Fibroblast of peridontal ligament (primary cell): ENCODE results near the gene JAK1.
A peak's percentile ranks its signal among the peaks of the same experiment; 100 is the strongest.
"Not testable (repeated sequence)": the region's sequence is repeated elsewhere in the genome, so short reads cannot be mapped to it uniquely, and the experiment has no call there.

Source experiments
- DNase-seq: peaks from one replicate; pipeline ENCODE4 v3.0.0-alpha.2; 2010; ENCODE audit errors: extremely low read depth

The JAK1 gene

DNA sequence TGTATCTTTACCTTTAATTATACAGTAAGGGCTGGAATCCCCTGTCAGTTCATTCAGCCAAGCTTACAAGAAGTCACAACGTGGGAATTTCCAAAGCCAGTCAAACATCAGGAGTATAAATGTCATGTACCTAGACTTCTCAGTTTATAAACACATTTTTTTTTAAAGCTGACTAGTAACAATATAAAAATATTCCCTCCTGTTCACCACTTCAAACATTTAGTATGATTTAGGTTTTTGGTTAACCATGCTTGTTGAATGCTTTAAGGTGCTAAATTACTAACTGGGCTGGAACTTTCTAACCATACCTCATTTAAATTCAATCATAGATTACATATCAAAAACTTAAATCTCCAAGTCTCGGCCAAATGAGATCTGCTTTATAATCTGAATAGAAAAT is 44.0 kb downstream of the JAK1 start:
- DNase-seq = no peak

DNA sequence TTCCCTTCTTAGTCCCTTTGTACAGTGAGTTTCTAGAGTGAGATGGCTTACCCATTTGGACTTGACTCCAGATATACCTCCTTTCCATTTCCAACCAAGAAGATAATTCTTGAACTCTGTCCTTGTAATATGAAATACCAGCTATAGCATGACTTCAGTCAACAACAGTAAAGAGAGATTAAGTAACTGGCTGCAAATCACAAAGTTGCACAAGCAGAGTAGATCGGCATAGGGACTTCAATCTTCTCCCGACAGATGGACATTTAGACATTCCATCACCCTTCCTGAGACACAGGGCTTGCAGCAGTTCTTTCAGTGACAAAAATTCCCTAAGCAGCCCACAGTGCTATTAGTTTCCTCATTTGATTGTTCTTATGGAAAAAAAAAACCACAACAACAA is 44.6 kb downstream of the JAK1 start:
- DNase-seq = peak; percentile 24

DNA sequence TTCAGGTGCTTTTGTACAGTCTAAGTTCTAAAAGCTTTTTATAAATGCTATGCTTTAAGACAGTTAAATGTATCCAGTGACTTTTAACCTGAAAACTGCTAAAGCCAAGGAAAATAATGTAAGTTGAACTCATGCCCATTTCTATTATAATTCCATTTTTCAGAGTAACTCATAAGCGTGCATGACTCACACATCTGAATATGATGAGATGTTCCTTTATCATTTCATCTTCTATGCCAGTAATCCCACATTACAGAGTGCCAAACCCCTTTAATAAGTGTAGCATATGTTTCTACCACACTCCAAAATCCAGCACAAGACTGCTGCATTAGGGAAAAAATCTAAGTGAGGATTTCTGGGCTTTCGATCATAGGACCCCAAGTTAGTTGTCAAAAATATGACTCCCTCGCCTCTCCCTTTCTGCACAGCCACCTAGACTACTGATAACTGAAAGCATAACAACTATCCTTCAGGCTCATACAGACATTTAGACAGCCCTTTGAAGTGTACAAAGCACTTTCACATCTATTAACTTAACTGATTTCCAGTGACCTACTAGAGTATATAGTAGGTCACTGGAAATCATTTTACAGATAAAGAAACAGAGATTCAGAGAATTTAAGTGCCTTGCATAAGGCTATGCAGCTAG is 45.3 kb downstream of the JAK1 start:
- DNase-seq = peak; percentile 79

DNA sequence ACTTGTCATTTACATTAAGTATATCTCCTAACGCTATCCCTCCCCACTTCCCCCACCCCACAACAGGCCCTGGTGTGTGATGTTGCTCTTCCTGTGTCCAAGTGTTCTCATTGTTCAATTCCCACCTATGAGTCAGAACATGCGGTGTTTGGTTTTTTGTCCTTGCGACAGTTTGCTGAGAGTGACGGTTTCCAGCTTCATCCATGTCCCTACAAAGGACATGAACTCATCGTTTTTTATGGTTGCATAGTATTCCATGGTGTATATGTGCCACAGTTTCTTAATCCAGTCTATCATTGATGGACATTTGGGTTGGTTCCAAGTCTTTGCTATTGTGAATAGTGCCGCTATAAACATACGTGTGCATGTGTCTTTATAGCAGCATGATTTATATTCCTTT is 47.2 kb downstream of the JAK1 start:
- not testable (repeated sequence) for DNase-seq

DNA sequence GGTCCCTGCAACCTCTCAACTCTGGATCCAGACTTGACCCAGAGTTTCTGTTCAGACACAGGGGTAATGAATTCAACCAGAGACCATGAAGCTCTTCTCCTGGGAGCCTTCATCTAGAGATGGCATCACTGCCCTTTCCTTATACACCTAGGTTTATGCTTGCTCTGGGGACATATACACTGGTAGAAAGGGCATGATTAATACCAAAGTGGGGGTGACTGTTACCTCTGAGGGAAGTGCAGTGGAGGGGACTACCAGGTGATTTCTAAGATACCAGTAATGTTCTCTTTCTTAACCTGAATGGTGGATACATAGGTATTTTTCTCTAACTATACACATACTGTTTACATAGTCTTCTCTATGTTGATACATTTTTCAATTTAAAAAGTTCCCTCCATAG is 48.4 kb downstream of the JAK1 start:
- no peak for DNase-seq

DNA sequence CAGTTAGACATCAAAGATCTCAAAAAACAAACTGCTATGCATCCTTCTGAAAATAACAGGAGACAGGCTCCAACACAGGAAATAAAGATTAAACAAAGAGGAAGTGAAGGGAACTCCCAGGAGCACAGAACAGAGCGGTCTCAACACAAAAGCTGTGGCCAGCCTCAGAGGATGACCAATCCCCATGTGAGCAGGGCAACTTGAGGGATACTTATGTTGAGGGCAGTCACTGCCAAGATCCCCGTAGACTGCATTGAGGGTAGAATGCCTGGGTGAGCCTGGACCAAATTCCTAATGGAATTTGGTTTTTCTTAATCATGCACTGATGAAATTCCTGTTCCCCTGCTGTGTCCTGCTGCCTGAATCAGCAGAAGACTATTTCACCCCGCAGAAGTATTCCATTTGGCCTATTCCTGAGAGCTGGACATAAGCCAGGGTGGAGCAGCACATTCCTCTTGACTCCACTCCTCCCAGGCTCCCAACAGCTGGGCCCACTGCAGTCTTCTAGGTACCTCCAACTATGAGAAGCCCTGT is 49.0 kb downstream of the JAK1 start:
- DNase-seq = peak; percentile 99

DNA sequence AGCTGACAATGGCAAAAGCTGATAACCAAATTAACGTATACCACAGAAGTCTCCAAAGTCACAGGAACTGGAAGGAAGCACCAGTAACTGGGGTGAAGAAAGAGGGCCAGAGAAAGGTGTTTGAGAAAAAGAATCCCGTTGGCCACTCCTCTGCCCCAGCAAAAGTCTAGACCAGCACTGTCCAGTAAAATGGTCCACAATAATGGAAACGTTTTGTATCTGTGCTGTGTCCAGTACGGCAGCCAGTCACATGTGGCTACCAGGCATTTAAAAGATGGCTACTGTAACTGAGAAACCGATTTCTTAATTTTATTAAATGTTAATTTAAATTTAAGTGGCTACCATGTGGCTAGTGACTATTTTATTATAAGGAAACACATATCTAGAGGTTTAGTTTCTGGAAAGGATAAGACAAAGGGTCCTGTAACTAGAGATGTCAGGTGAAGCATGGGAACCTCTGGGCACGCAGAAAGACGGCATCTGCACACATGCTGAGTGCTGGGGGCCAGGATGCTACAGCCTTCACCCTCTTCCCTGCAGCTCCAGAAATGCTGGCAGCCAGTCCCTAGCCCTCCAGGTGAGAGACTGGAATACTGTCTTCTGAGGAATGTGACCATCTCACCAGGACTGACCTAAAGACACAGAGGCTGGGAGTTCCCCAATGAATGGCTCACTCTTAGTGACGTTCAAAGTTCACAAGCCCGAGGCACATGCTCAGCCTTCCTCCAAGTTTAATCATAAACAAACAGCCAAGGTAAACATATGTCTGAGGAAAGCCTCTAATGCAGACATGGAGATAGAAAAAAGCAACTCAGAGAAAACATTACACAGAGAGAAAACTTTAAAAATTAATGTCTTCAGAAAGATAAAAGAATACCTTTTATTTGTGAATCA is 50.7 kb downstream of the JAK1 start:
- DNase-seq = no peak

DNA sequence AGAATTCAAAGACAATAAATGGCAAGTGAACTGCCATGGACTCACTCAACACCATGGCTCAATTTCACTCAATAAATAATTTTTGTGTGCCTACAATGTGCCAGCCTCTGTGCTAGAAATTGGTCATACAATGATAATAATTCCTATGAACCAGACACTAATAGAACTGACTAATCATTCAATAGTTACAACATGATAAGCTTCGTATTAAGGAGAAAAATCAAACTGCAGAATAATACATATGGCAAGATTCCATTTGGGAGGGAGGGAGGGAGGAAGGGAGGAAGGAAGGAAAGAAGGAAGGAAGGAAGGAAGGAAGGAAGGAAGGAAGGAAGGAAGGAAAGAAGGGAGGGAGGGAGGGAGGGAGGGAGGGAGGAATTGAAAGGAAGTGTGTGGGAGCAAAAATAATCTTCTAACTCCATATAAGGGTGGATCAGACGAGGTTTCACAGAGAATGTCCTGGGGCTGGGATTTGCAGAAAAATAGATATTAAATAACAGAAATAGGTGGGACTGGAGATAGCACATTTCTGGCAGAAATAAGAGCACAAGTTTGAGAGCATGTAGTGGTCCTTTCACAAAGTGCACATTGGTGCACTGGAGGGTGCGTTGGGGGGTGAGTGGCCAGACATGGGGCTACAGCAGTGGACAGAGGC is 52.9 kb downstream of the JAK1 start:
- no peak for DNase-seq

DNA sequence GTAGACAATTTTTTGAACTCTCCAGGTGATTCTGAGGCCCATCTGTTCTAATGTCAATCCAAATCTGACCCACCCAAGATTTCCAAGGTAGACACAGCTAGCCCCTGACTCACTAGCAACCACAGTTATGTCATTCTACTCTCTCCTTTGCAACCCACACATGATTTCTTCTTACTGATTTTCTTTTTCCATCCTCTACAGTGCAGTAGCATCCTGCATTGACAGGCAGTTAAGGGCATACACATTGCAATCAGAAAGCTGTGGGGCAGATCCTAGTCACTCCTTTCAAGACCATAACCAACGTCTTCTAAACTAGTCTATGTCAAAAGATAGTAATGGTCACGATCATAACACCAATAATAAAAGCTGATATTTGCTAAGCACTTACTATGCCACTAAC is 54.2 kb downstream of the JAK1 start:
- no peak for DNase-seq

DNA sequence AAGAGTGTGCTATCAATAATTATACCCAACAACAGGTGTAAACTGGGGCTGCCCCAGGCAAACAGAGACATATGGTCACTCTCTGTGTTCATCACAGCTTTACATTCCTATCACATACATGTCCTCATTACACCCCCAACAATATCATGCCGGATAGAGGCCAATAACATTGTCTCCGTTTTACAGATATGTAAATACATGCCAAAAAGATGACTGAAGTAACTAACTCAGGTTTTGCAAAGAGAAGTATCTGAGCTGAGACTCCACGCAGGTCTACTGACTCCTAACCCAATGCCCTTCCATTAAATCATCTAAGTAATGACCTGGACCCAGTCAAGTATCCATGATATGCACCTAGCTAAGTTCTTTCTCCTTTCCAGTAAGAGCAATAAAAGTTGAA is 55.0 kb downstream of the JAK1 start:
- DNase-seq = no peak

DNA sequence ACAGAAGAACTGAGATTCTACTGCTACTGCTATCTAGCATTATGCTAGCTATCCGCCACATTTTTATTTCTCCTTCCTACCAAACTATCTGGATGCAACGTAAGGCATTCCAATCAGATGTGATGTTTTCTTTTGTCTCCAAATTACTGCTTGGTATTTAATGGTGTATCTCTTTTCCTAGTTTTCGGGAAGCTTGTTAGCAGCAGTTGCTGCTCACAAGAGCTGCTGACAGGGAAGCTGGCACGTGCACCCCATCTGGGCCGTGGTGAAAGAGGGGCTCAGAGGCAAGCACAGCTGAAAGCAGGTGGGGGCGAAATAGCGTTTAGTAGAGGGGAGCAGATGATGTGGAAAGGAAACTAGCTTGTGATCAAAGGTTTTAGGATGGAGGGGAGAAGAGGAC is 57.3 kb downstream of the JAK1 start:
- no peak for DNase-seq

DNA sequence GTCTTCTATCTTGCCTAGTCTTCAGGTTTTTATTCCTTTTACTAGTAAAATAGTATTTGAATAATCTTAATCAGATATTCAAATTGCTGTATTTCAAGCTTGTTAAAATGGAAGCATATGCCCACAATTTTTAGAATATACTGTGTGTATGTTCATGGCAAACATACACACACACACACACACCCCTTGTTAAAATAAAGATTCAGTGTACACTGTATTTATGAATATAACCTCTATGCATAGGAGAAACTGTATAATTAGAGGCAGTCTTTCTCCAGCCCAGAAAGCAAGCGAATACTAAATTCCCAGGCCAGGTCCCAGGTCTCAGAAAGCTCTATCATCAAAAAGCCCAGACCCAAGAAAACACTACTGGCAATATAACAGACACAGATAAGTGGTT is 57.8 kb downstream of the JAK1 start:
- no peak for DNase-seq

DNA sequence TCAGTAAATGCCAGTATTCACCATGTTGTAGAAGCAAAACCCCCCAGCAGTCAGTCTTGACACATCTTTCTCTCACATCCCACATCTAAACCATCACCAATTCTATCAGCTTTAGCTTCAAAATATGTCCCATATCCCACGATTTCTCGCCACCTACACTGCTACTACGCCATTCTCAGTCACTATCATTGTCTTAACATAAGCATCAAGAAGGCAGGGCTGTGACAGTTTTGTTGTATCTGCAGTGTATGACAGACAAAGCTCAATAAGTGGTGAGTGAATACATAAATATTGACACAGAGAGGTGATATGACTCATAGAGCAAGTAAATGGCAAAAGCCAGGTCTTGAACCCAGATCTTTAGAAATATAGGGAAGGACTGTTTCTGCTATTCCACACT is 59.9 kb downstream of the JAK1 start:
- DNase-seq = no peak

DNA sequence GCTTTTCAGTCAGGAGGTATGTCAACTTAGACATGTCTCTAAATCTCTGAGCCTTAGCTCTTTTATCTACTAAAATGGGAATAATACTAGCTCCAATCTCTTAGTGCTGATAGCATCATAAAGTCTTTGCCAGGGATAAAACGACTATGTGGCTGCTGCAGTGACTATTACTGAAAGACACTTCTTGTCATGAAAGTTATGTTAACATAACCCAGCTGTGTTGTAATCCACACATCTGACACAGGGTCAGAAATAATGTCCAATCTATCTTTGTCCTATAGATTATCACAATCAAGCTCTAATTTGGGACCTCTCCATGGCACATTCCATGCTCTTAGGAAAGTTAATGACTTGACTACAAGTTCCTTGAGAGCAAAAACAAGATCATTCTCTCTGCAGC is 62.8 kb downstream of the JAK1 start:
- no peak for DNase-seq

DNA sequence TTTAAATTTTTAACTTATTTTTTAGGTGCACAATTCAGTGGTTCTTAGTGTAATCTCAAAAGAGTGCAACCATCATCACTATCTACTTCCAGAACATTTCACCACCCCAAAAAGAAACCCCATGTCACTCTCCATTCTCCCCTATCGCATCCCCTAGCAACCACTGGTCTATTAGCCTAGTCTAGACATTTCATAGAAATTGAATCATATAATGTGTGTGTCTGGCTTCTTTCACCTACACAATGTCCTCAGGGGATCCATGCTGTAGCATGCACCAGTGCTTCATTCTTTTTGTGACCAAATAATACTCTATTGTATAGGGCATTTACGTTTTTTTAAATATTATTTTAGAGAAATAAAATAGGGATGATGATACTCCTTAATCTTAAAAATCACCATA is 64.7 kb downstream of the JAK1 start:
- no peak for DNase-seq

DNA sequence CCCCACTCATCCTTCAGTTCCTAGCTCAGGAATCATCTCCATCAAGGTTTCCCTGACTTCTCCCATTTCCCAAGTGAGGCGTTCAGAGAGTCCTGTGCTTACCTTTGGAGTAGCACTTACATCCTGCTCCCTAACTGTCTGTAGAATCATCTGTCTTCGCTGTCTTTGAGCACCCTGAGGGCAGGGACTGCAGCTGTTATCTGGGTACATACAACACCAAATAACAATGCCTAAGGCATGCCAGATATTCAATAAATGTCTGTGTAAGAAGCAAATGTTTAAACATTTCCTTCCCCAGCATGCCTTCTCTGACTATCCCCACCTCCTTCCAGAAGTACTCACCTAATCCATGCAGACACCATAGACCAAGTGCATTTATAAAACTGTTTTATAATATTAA is 65.4 kb downstream of the JAK1 start:
- no peak for DNase-seq

DNA sequence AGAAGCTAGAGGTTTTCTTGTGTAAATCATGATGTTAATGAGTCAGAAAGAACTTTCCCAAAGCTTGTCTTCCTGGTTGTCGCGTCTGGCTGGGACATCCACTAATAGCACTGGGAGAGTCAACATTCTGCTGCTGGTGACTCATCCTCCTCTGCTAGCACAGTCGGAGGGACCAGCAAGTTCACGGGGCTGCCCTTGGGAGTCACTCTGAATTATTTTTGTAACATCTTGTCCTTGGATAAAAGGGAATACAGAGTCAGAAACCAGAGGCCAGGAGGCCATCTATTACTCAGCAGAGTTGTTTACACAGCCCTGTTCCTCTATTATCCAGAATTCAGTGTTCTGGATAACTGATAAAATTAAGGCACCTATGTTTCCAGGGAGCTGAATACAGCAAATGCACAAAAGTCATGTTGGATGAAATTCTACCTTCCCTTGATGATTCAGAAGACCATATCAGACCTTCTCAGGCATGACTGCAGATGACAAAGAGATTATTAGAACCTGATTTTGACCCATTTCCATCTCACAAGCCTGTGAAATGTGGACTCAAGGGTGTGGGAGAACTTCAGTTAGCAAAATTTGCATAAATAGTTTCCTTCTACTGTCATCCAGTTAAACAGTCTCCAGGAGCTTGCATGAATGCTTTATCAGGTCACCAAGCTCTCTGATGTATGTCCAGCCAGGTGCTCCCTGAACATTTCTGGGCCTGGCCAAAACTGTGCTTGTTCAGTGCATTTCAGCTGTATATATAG is 68.1 kb downstream of the JAK1 start:
- DNase-seq = peak; percentile 71

DNA sequence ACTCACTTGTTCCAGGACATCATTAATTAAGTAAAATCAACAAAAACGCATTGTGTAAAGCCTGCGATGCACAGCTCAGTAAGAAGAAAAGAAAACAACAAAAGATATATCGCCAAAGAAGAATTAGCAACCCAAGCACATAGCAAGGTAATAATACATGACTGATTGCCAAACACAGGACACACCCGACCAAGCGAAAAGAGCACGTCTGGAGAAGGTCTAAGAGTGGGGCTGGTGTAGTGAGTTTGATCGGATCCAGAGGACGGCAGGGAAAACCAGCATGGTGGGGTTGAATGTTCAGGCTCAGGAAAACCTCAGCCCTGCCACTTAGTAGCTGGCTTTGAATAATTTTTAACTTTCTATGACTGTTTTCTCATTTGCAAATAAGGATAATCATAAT is 69.8 kb downstream of the JAK1 start:
- no peak for DNase-seq

DNA sequence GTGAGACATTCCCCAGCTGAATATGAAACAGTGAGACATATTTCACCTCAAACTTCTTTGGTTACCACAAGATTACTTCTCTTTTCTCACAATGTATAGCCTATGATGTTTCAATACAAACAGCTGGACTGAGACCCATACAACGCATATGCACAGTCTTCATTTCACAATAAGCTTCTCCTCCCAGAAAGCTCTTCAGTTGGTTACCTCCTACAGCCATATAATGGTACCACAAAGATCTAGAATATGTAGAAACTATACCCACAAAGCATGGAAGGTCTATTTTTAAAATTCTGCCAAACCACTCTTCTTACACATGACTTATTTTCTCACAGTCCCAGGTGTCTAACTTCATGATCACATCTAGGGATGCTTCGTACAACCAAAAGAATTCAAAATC is 70.8 kb downstream of the JAK1 start:
- DNase-seq = no peak

DNA sequence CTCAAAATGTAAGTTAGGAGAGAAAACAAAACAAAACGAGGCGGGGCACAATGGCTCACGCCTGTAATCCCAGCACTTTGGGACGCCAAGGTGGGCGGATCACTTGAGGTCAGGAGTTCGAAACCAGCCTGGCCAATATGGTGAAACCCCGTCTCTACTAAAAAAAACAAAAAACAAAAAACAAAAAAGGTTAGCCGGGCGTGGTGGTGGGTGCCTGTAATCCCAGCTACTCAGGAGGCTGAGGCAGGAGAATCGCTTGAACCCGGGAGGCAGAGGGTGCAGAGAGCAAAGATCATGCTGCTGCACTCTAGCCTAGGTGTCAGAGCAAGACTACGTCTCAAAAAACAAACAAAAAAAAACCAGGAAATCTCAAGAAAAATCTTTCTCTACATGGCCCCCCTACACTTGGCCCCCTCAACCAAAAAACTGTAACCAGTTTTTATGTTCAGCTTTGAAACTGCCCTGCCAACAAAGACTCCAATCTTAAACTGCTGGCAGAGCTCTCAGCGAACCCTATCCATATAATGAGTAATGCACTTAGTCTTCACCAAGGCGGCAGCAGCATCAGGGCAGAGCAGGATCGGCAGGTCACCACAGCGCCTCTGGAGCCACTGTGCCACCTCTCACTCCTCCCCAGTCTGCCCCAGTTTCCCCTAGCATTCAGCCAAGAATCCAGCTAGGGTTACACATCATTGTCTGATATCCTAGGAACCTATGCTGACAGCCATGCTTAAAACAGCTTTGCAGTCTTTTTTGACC is 71.7 kb downstream of the JAK1 start:
- no peak for DNase-seq

DNA sequence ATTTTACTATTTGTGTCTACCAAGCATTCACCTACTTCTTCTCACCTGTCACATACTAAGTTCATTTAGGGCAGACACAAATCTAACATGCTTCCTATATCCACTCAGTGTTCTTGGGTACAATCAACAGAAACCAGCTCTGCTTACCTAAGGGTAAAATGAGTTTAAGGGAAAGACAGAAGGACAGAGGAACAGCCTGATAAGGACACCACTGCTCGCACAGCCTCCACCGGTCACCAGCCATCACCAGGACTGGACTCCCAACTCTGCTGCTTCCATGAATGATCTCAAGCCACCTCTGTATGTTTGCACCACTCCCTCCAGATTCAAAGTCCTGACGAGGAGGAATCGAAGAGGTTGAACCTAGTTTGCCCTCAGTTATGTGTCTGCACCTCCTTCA is 72.4 kb downstream of the JAK1 start:
- DNase-seq = no peak
